ENCODE data around the gene ERLIN1.
A peak's percentile ranks its signal among the peaks of the same experiment; 100 is the strongest.

Gene ERLIN1

DNA sequence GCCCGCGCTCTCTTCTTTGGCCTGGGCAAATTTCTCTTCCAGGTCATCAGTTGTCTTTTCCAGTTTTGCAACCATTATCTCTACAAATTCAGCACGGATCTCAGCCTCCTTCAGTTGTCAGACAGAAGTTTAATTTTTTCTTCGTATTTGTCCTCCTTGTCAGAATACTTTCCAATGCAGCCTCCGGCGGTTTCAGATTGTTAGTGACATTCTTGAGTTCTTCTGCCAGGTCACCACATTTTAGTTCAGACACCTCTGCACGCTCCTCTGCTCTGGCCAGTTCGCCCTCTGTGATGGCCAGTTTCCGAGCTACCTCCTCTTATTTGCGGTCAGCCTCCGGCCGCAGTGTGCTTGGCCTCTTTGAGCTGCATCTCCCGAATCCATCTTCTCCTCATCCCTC lies 71.4 kb downstream of the ERLIN1 start:
- POLR2A ChIA-PET: no interaction called here
- H3K9me3 ChIP-seq (ENCODE audit: control extremely low read depth in 1 of 5, control insufficient read depth in 4 of 5, insufficient read depth in 2 of 5, low read depth in 1 of 5, low read length in 4 of 5): no peaks in the 10 kb centered on the region
- no peak for DNase-seq
- WGBS (ENCODE audit: insufficient coverage): 96% methylated on average over 13 of the region's 13 CpGs
- no peaks in the 10 kb centered on the region for H3K4me1 ChIP-seq (ENCODE audit: control extremely low read depth in 1 of 4, control insufficient read depth in 4 of 4, insufficient read depth in 4 of 4, low read length in 3 of 4)
- CTCF ChIA-PET: interaction anchor here (0.6 to 1.0 kb wide), 2 partner anchors 20 to 29 kb away, joined by 3 read pairs; no protein-coding TSS in a partner anchor
- peaks cover 2 to 20% (median 7%) of the 10 kb centered on the region in 5 experiments for H3K27me3 ChIP-seq (replicated peaks in 2 of 5; ENCODE audit: control insufficient read depth in 4 of 5, insufficient read depth in 5 of 5, low read length in 4 of 5)
- no peak overlapping the region for H3K4me3 ChIP-seq (ENCODE audit: control insufficient read depth in 1 of 7, extremely low read depth in 1 of 7, insufficient read depth in 4 of 7, low read depth in 2 of 7, low read length in 6 of 7)
- no peak overlapping the region for H3K27ac ChIP-seq (ENCODE audit: insufficient read depth in 1 of 2, low read depth in 1 of 2, low read length in 2 of 2, poor library complexity in 1 of 2, severe bottlenecking in 2 of 2)
- no peaks in the 10 kb centered on the region for H3K36me3 ChIP-seq (ENCODE audit: control insufficient read depth in 4 of 4, insufficient read depth in 4 of 4, low read length in 3 of 4)

DNA sequence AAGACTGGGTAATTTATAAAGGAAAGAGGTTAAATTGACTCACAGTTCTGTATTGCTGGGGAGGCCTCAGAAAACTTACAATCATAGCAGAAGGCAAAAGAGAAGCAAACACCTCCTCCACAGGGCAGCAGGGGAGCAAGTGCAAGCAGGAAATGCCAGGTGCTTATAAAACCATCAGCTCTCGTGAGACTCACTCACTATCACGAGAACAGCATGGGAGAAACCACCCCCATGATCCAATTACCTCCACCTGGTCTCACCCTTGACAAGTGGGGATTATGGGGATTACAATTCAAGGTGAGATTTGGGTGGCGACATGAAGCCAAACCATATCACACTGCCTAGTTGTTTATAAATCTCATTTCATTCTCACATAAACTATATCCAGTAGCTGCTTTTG lies 76.2 kb downstream of the ERLIN1 start:
- ChIA-PET CTCF (no interaction called here), POLR2A (no interaction called here)
- no peak for DNase-seq
- no peaks in the 10 kb centered on the region for H3K4me1 ChIP-seq (ENCODE audit: control extremely low read depth in 1 of 4, control insufficient read depth in 4 of 4, insufficient read depth in 4 of 4, low read length in 3 of 4)
- WGBS (ENCODE audit: insufficient coverage): no CpG with 5 or more reads among the region's 3 CpGs
- H3K4me3 ChIP-seq (ENCODE audit: control insufficient read depth in 1 of 7, extremely low read depth in 1 of 7, insufficient read depth in 4 of 7, low read depth in 2 of 7, low read length in 6 of 7): no peak overlapping the region
- H3K9me3 ChIP-seq (ENCODE audit: control extremely low read depth in 1 of 5, control insufficient read depth in 4 of 5, insufficient read depth in 2 of 5, low read depth in 1 of 5, low read length in 4 of 5): no peaks in the 10 kb centered on the region
- peaks cover 0 to 9% (median 5%) of the 10 kb centered on the region in 5 experiments for H3K27me3 ChIP-seq (replicated peaks in 2 of 5; ENCODE audit: control insufficient read depth in 4 of 5, insufficient read depth in 5 of 5, low read length in 4 of 5)
- H3K36me3 ChIP-seq (ENCODE audit: control insufficient read depth in 4 of 4, insufficient read depth in 4 of 4, low read length in 3 of 4): no peaks in the 10 kb centered on the region
- H3K27ac ChIP-seq (ENCODE audit: insufficient read depth in 1 of 2, low read depth in 1 of 2, low read length in 2 of 2, poor library complexity in 1 of 2, severe bottlenecking in 2 of 2): no peak overlapping the region

DNA sequence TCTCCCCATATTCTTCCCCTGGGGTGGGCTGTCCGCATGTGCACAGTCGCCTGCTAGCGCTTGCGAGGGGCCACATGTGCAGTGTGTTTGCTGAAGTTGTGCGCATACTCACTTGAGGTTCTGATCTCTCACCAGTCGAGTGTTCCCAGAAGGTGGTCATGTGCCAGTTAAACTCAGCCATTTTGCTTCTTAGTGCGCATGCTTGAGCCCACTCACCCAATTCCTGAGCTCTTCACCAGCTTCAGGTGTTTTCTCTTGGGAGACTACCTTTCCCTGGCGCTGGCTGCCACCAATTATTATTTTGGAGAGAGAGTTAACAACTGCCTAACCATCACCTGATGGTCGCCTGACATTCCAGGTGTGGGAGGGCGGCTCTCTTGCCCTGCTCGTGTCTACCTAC lies 79.0 kb downstream of the ERLIN1 start:
- Histone ChIP-seq H3K9me3 (ENCODE audit: control extremely low read depth in 1 of 5, control insufficient read depth in 4 of 5, insufficient read depth in 2 of 5, low read depth in 1 of 5, low read length in 4 of 5) (peaks cover 0 to 4% (median 3%) of the 10 kb centered on the region in 5 experiments), H3K36me3 (ENCODE audit: control insufficient read depth in 4 of 4, insufficient read depth in 4 of 4, low read length in 3 of 4) (no peaks in the 10 kb centered on the region), H3K27me3 (replicated peaks in 2 of 5; ENCODE audit: control insufficient read depth in 4 of 5, insufficient read depth in 5 of 5, low read length in 4 of 5) (no peaks in the 10 kb centered on the region), H3K27ac (ENCODE audit: insufficient read depth in 1 of 2, low read depth in 1 of 2, low read length in 2 of 2, poor library complexity in 1 of 2, severe bottlenecking in 2 of 2) (no peak overlapping the region), H3K4me1 (ENCODE audit: control extremely low read depth in 1 of 4, control insufficient read depth in 4 of 4, insufficient read depth in 4 of 4, low read length in 3 of 4) (no peaks in the 10 kb centered on the region), H3K4me3 (ENCODE audit: control insufficient read depth in 1 of 7, extremely low read depth in 1 of 7, insufficient read depth in 4 of 7, low read depth in 2 of 7, low read length in 6 of 7) (no peak overlapping the region)
- WGBS (ENCODE audit: insufficient coverage): 98% methylated on average over 8 of the region's 11 CpGs
- DNase-seq: no peak
- CTCF ChIA-PET: no interaction called here
- POLR2A ChIA-PET: no interaction called here

DNA sequence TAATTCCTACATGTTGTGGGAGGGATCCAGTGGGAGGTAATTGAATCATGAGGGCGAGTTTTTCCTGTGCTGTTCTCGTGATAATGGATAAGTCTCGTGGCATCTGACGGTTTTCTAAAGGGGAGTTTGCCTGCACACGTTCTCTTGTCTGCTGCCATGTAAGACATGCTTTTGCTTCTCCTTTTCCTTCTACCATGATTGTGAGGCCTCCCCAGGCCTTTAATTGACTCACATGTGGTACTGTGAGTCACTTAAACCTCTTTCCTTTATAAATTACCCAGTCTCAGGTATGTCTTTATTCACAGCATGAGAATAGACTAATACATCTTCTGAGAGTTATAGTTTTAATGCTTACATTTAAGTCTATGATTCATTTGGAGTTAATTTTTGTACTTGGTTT lies 81.5 kb downstream of the ERLIN1 start:
- DNase-seq: peak in 1 of 3 donors; percentile 12
- peaks cover 0 to 15% (median 8%) of the 10 kb centered on the region in 4 experiments for H3K4me1 ChIP-seq (ENCODE audit: control extremely low read depth in 1 of 4, control insufficient read depth in 4 of 4, insufficient read depth in 4 of 4, low read length in 3 of 4)
- ChIA-PET CTCF (no interaction called here), POLR2A (no interaction called here)
- WGBS (ENCODE audit: insufficient coverage): 100% methylated on average over 3 of the region's 5 CpGs
- no peak overlapping the region for H3K4me3 ChIP-seq (ENCODE audit: control insufficient read depth in 1 of 7, extremely low read depth in 1 of 7, insufficient read depth in 4 of 7, low read depth in 2 of 7, low read length in 6 of 7)
- H3K27me3 ChIP-seq (replicated peaks in 2 of 5; ENCODE audit: control insufficient read depth in 4 of 5, insufficient read depth in 5 of 5, low read length in 4 of 5): no peaks in the 10 kb centered on the region
- H3K36me3 ChIP-seq (ENCODE audit: control insufficient read depth in 4 of 4, insufficient read depth in 4 of 4, low read length in 3 of 4): no peaks in the 10 kb centered on the region
- H3K9me3 ChIP-seq (ENCODE audit: control extremely low read depth in 1 of 5, control insufficient read depth in 4 of 5, insufficient read depth in 2 of 5, low read depth in 1 of 5, low read length in 4 of 5): peaks cover 0 to 4% (median 3%) of the 10 kb centered on the region in 5 experiments
- no peak overlapping the region for H3K27ac ChIP-seq (ENCODE audit: insufficient read depth in 1 of 2, low read depth in 1 of 2, low read length in 2 of 2, poor library complexity in 1 of 2, severe bottlenecking in 2 of 2)

DNA sequence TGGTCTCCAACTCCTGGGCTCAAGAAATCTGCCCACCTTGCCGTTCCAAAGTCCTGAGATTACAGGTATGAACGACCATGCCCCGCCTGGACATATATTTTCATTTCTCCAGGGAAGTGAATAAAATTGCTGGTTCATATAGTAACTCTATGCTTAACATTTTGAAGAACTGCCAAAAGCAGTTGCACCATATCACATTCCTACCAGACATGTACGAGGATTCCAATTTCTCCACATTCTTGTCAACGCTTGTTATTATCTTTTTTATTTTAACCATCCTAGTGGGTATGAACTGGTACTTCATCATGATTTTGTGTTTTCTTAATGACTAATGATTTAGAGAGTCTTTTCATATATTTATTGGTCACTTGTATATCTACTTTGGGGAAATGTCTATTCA lies 82.2 kb downstream of the ERLIN1 start:
- ChIA-PET CTCF (no interaction called here), POLR2A (no interaction called here)
- no peak for DNase-seq
- peaks cover 0 to 15% (median 8%) of the 10 kb centered on the region in 4 experiments for H3K4me1 ChIP-seq (ENCODE audit: control extremely low read depth in 1 of 4, control insufficient read depth in 4 of 4, insufficient read depth in 4 of 4, low read length in 3 of 4)
- whole genome bisulfite sequencing (ENCODE audit: insufficient coverage): no CpG with 5 or more reads among the region's 5 CpGs
- no peaks in the 10 kb centered on the region for H3K27me3 ChIP-seq (replicated peaks in 2 of 5; ENCODE audit: control insufficient read depth in 4 of 5, insufficient read depth in 5 of 5, low read length in 4 of 5)
- no peak overlapping the region for H3K27ac ChIP-seq (ENCODE audit: insufficient read depth in 1 of 2, low read depth in 1 of 2, low read length in 2 of 2, poor library complexity in 1 of 2, severe bottlenecking in 2 of 2)
- H3K9me3 ChIP-seq (ENCODE audit: control extremely low read depth in 1 of 5, control insufficient read depth in 4 of 5, insufficient read depth in 2 of 5, low read depth in 1 of 5, low read length in 4 of 5): peaks cover 0 to 4% (median 3%) of the 10 kb centered on the region in 5 experiments
- H3K4me3 ChIP-seq (ENCODE audit: control insufficient read depth in 1 of 7, extremely low read depth in 1 of 7, insufficient read depth in 4 of 7, low read depth in 2 of 7, low read length in 6 of 7): no peak overlapping the region
- H3K36me3 ChIP-seq (ENCODE audit: control insufficient read depth in 4 of 4, insufficient read depth in 4 of 4, low read length in 3 of 4): no peaks in the 10 kb centered on the region

- Histone ChIP-seq H3K27ac (ENCODE audit: insufficient read depth in 1 of 2, low read depth in 1 of 2, low read length in 2 of 2, poor library complexity in 1 of 2, severe bottlenecking in 2 of 2) (no peak overlapping the region), H3K27me3 (replicated peaks in 2 of 5; ENCODE audit: control insufficient read depth in 4 of 5, insufficient read depth in 5 of 5, low read length in 4 of 5) (no peaks in the 10 kb centered on the region), H3K9me3 (ENCODE audit: control extremely low read depth in 1 of 5, control insufficient read depth in 4 of 5, insufficient read depth in 2 of 5, low read depth in 1 of 5, low read length in 4 of 5) (peaks cover 0 to 7% (median 3%) of the 10 kb centered on the region in 5 experiments), H3K4me3 (ENCODE audit: control insufficient read depth in 1 of 7, extremely low read depth in 1 of 7, insufficient read depth in 4 of 7, low read depth in 2 of 7, low read length in 6 of 7) (no peak overlapping the region), H3K4me1 (ENCODE audit: control extremely low read depth in 1 of 4, control insufficient read depth in 4 of 4, insufficient read depth in 4 of 4, low read length in 3 of 4) (peaks cover 0 to 15% (median 8%) of the 10 kb centered on the region in 4 experiments), H3K36me3 (ENCODE audit: control insufficient read depth in 4 of 4, insufficient read depth in 4 of 4, low read length in 3 of 4) (no peaks in the 10 kb centered on the region)
- ChIA-PET POLR2A (no interaction called here), CTCF (interaction anchor here (1.0 to 1.3 kb wide), 3 partner anchors 92 to 256 kb away, joined by 4 read pairs; partner anchors contain the start of gene DNMBP)
- WGBS (ENCODE audit: insufficient coverage): 68% methylated on average over 4 of the region's 6 CpGs
- DNase-seq: no peak
These were observed 84.4 kb downstream of the ERLIN1 start for GRCh38 chr10:100101192-100102076.

DNA sequence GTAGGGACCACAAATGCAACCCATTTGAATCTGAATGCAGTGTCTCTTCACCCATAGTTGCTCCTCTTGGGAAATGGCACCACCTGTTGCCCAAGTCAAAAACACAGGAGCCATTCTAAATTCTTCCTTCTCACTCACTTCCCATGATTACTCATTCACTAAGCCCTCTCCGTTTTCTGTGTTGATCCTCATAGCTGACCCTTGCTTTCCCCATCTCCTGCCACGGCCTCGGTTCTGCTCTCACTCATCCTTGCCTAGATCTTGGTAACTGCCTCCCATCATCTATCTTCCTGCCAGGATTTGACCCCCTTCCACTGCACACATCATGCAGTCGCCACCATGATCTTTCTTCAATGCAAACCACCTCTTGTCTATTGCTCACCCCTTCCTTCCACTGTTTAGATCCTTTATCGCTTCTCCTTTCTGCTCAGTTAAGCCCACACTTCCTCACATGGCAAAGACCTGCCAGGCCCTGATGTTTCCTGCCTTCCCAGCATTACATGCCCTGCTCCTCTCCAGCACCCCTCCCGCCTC lies 85.1 kb downstream of the ERLIN1 start:
- Histone ChIP-seq H3K9me3 (ENCODE audit: control extremely low read depth in 1 of 5, control insufficient read depth in 4 of 5, insufficient read depth in 2 of 5, low read depth in 1 of 5, low read length in 4 of 5) (peaks cover 0 to 7% (median 3%) of the 10 kb centered on the region in 5 experiments), H3K27ac (ENCODE audit: insufficient read depth in 1 of 2, low read depth in 1 of 2, low read length in 2 of 2, poor library complexity in 1 of 2, severe bottlenecking in 2 of 2) (no peak overlapping the region), H3K36me3 (ENCODE audit: control insufficient read depth in 4 of 4, insufficient read depth in 4 of 4, low read length in 3 of 4) (no peaks in the 10 kb centered on the region), H3K4me1 (ENCODE audit: control extremely low read depth in 1 of 4, control insufficient read depth in 4 of 4, insufficient read depth in 4 of 4, low read length in 3 of 4) (peaks cover 0 to 15% (median 8%) of the 10 kb centered on the region in 4 experiments), H3K27me3 (replicated peaks in 2 of 5; ENCODE audit: control insufficient read depth in 4 of 5, insufficient read depth in 5 of 5, low read length in 4 of 5) (no peaks in the 10 kb centered on the region), H3K4me3 (ENCODE audit: control insufficient read depth in 1 of 7, extremely low read depth in 1 of 7, insufficient read depth in 4 of 7, low read depth in 2 of 7, low read length in 6 of 7) (peak overlapping the region in 1 of 7 experiments; percentile 8)
- 19% methylated on average over 6 of the region's 6 CpGs for WGBS (ENCODE audit: insufficient coverage)
- CTCF ChIA-PET: interaction anchor here (1.3 kb wide), 1 partner anchor 91 kb away, joined by 4 read pairs; the partner anchor contains the start of gene DNMBP
- POLR2A ChIA-PET: no interaction called here
- peak; percentile 20 to 69 (median 56) for DNase-seq
